Loucy (cell line): ENCODE results near the gene ARNT2.

Source experiments
- H2AFZ ChIP-seq: fragments of 200-600 bp; sonication (generic); 2 replicates; pipeline ENCODE4 v1.6.0; 2016; ENCODE audit warnings: antibody characterized with exemption, mild to moderate bottlenecking, low read length, moderate library complexity
- H3F3A ChIP-seq: fragments of 200-600 bp; 2 replicates; pipeline ENCODE4 v1.6.0; 2016; ENCODE audit warnings: antibody characterized with exemption, low read depth, mild to moderate bottlenecking
- H3K27me3 ChIP-seq: fragments of 200-600 bp; sonication (generic); 2 replicates; pipeline ENCODE4 v1.6.1; 2014; ENCODE audit warnings: low read length, mild to moderate bottlenecking; ENCODE audit not compliant: insufficient read depth, poor library complexity, severe bottlenecking
- H3K36me3 ChIP-seq: fragments of 200-600 bp; sonication (generic); 2 replicates; pipeline ENCODE4 v1.6.1; 2016; ENCODE audit warnings: low read length; ENCODE audit not compliant: insufficient read depth
- H3K4me1 ChIP-seq: fragments of 200-600 bp; sonication (generic); 2 replicates; pipeline ENCODE4 v1.5.1; 2014; ENCODE audit warnings: low read length, mild to moderate bottlenecking; ENCODE audit not compliant: insufficient read depth, poor library complexity, severe bottlenecking
- H3K4me2 ChIP-seq: fragments of 200-600 bp; sonication (generic); 2 replicates; pipeline ENCODE4 v1.6.0; 2014; ENCODE audit warnings: antibody characterized with exemption, low read length, low read depth, mild to moderate bottlenecking; ENCODE audit not compliant: poor library complexity, severe bottlenecking
- H3K4me3 ChIP-seq: fragments of 200-600 bp; sonication (generic); 2 replicates; pipeline ENCODE4 v1.5.1; 2014; ENCODE audit warnings: low read length, mild to moderate bottlenecking, mixed read lengths; ENCODE audit not compliant: poor library complexity, severe bottlenecking
- H3K79me2 ChIP-seq: fragments of 200-600 bp; sonication (generic); 2 replicates; pipeline ENCODE4 v1.6.1; 2014; ENCODE audit warnings: low read length; ENCODE audit not compliant: insufficient read depth
- H3K9ac ChIP-seq: fragments of 200-600 bp; sonication (generic); 2 replicates; pipeline ENCODE4 v1.6.0; 2014; ENCODE audit warnings: mild to moderate bottlenecking, low read depth, low read length, moderate library complexity; ENCODE audit not compliant: poor library complexity, severe bottlenecking
- H3K9me2 ChIP-seq: fragments of 200-600 bp; sonication (generic); replicated peaks from 2 replicates; pipeline ENCODE4 v1.6.1; 2016; ENCODE audit warnings: low read depth, low read length, mixed read lengths
- H3K9me3 ChIP-seq: fragments of 200-600 bp; sonication (generic); 2 replicates; pipeline ENCODE4 v1.6.1; 2014; ENCODE audit warnings: mild to moderate bottlenecking, antibody characterized with exemption, low read length, low read depth; ENCODE audit not compliant: insufficient read depth
- H4K20me1 ChIP-seq: fragments of 200-600 bp; sonication (generic); 2 replicates; pipeline ENCODE4 v1.6.0; 2014; ENCODE audit warnings: antibody characterized with exemption, low read length, mild to moderate bottlenecking; ENCODE audit not compliant: insufficient read depth, poor library complexity, severe bottlenecking
- EZH2phosphoT487 ChIP-seq: fragments of 200-600 bp; IDR thresholded peaks from 2 replicates; pipeline ENCODE4 v1.6.1; 2018; ENCODE audit warnings: antibody characterized with exemption, mild to moderate bottlenecking, moderate library complexity, borderline replicate concordance
- TF ChIP-seq, protein P1 (sequence below): fragments of 200-600 bp; sonication (generic); conservative IDR thresholded peaks from 2 replicates; pipeline ENCODE4 v1.5.1; 2014; ENCODE audit warnings: mild to moderate bottlenecking, antibody characterized with exemption, low read length

ARNT2 gene

DNA sequence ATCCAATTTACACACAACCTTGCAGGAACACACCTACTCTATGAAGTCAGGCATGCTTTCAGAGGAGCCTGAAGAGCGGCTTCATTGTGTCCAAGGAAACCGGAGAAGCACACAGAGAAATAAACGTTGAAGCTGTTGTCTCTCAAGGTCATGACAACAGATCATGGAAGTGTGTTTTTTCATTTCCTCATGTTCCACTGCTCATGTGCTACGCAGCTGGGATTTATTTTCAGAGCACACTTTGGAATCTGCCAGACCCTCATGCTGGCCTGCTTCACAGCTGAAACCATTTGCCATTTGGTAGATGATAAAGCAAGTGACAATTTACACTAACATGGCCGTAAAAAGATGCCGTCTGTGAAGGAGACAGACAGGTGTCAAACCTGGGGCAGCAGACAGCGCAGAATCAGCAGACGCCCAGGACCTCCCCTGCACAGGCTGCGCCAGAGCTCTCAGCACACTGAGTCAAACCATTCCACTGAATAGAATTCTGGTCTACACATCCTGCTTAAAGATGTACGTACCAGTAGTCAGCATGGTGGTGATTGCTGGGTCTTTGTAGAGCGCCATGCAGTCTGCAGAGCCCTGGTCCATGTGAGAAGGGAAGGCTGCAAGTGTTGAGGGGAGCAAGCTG lies 99.3 kb downstream of the ARNT2 start:
- no peak for TF ChIP-seq EZH2phosphoT487
- TF ChIP-seq, protein P1, sequence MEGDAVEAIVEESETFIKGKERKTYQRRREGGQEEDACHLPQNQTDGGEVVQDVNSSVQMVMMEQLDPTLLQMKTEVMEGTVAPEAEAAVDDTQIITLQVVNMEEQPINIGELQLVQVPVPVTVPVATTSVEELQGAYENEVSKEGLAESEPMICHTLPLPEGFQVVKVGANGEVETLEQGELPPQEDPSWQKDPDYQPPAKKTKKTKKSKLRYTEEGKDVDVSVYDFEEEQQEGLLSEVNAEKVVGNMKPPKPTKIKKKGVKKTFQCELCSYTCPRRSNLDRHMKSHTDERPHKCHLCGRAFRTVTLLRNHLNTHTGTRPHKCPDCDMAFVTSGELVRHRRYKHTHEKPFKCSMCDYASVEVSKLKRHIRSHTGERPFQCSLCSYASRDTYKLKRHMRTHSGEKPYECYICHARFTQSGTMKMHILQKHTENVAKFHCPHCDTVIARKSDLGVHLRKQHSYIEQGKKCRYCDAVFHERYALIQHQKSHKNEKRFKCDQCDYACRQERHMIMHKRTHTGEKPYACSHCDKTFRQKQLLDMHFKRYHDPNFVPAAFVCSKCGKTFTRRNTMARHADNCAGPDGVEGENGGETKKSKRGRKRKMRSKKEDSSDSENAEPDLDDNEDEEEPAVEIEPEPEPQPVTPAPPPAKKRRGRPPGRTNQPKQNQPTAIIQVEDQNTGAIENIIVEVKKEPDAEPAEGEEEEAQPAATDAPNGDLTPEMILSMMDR, result no peak
- H2AFZ ChIP-seq, result no peak overlapping the region
- no peaks in the 10 kb centered on the region for H3K9me2 ChIP-seq
- no peak overlapping the region for H3K4me3 ChIP-seq
- H3K36me3 ChIP-seq, result no peaks in the 10 kb centered on the region
- no peaks in the 10 kb centered on the region for H4K20me1 ChIP-seq
- H3K9me3 ChIP-seq, result no peaks in the 10 kb centered on the region; the same call in 1 of the 2 replicates
- no peaks in the 10 kb centered on the region for H3K27me3 ChIP-seq
- no peaks in the 10 kb centered on the region for H3K4me1 ChIP-seq
- no peaks in the 10 kb centered on the region for H3K79me2 ChIP-seq
- no peaks in the 10 kb centered on the region for H3F3A ChIP-seq
- H3K4me2 ChIP-seq, result no peak overlapping the region
- no peak overlapping the region for H3K9ac ChIP-seq

DNA sequence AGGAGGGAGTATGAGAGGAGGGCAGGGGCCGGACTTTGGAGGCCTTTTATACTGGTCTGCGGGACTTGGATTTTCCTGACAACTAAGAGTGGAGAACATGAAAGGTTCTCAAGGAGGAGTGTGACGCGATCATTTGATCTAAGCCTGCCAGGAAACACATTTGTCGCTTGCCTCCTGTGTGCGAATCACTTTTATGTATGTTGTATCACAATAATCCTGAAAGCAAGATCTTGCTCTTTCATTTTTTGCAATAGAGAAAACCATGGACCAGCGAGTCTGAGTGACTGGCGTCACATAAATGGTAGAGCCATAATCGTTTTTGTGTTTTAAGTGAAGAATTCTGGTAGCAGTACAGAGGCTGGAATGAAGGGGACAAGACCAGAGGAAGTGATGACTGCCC lies 100.7 kb downstream of the ARNT2 start:
- Histone ChIP-seq H4K20me1 (no peaks in the 10 kb centered on the region), H3F3A (no peaks in the 10 kb centered on the region), H3K4me1 (no peaks in the 10 kb centered on the region), H3K36me3 (no peaks in the 10 kb centered on the region), H2AFZ (no peak overlapping the region), H3K9me3 (no peaks in the 10 kb centered on the region; the same call in 1 of the 2 replicates), H3K4me3 (no peak overlapping the region), H3K9ac (no peak overlapping the region), H3K9me2 (no peaks in the 10 kb centered on the region), H3K79me2 (no peaks in the 10 kb centered on the region), H3K27me3 (no peaks in the 10 kb centered on the region), H3K4me2 (no peak overlapping the region)
- TF ChIP-seq, protein P1, result no peak
- no peak for TF ChIP-seq EZH2phosphoT487

DNA sequence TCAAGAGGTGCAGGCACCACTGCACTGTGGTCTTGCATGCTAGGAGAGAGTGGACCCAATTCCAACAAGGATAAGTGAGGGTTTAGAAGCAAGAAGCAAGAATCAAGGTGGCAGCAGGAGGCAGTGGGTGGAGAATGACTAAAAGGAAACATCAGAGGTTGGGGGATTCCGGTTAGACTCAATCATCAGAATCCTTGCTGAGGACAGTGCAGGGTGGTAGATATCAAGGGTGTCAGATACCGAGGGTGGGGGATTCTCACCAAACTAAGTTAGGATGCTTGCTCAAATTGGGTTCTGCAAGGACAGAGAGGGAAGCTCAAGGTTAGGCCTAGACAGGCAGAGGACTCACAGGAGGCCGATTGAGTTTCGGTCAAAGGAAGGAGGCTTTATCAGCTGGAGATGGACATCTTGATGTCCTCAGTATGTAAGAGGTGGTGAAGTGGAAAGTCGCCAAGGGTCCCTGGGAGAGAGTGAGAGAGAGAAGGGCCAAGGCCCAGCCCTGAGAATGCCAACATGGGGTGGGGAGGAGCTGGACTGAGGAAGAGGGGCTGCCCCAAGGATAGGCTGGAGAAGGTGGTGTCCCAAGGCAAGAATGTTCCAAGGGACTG lies 102.2 kb downstream of the ARNT2 start:
- Histone ChIP-seq H3F3A (no peaks in the 10 kb centered on the region), H2AFZ (no peak overlapping the region), H3K27me3 (no peaks in the 10 kb centered on the region), H3K9me2 (no peaks in the 10 kb centered on the region), H3K9me3 (no peaks in the 10 kb centered on the region; the same call in 1 of the 2 replicates), H3K36me3 (no peaks in the 10 kb centered on the region), H3K4me3 (no peak overlapping the region), H4K20me1 (no peaks in the 10 kb centered on the region), H3K4me2 (no peak overlapping the region), H3K4me1 (no peaks in the 10 kb centered on the region), H3K79me2 (no peaks in the 10 kb centered on the region), H3K9ac (no peak overlapping the region)
- TF ChIP-seq EZH2phosphoT487, result no peak
- TF ChIP-seq, protein P1, result no peak
